22Rv1 (cell line): Measurements from ENCODE around the gene ERH.
"Not testable (repeated sequence)": the region's sequence is repeated elsewhere in the genome, so short reads cannot be mapped to it uniquely, and the experiment has no call there.

Experiments used
- H3K27ac ChIP-seq: fragments of 450-650 bp; 2 replicates; pipeline ENCODE4 v1.5.1; 2017
- CTCF ChIP-seq: fragments of 450-650 bp; IDR thresholded peaks from 2 replicates; pipeline ENCODE4 v1.5.1; 2017; ENCODE audit warnings: mild to moderate bottlenecking
- ZFX ChIP-seq: fragments of 450-650 bp; IDR thresholded peaks from 2 replicates; pipeline ENCODE4 v1.6.1; 2017; ENCODE audit warnings: antibody characterized with exemption, borderline replicate concordance

ERH gene

GRCh38 chr14:69428289-69428998 is 30.3 kb upstream of the ERH start:
- H3K27ac ChIP-seq: no peak overlapping the region
- no peak for TF ChIP-seq CTCF
- TF ChIP-seq ZFX: no peak

GRCh38 chr14:69427596-69427995 is 29.5 kb upstream of the ERH start:
- no peak for TF ChIP-seq CTCF
- no peak for TF ChIP-seq ZFX

GRCh38 chr14:69424149-69424923 is 26.2 kb upstream of the ERH start:
- TF ChIP-seq ZFX: no peak
- TF ChIP-seq CTCF: no peak
- no peak overlapping the region for H3K27ac ChIP-seq

More at GRCh38 chr14:69427596-69427995, 29.5 kb upstream of the ERH start:
- H3K27ac ChIP-seq: no peak overlapping the region

- H3K27ac ChIP-seq: no peak overlapping the region
- TF ChIP-seq ZFX: no peak
- TF ChIP-seq CTCF: no peak
Measured at GRCh38 chr14:69423279-69423678, 25.2 kb upstream of the ERH start.

GRCh38 chr14:69416087-69416486 is 18.0 kb upstream of the ERH start:
- H3K27ac ChIP-seq: not testable (repeated sequence)

- TF ChIP-seq ZFX: no peak
- no peak for TF ChIP-seq CTCF
- no peak overlapping the region for H3K27ac ChIP-seq
Measured at GRCh38 chr14:69413483-69413882, 15.4 kb upstream of the ERH start.

GRCh38 chr14:69408331-69408960 is 10.3 kb upstream of the ERH start:
- no peak for TF ChIP-seq CTCF
- no peak for TF ChIP-seq ZFX
- H3K27ac ChIP-seq: no peak overlapping the region
